ENCODE measurements around the gene IFNA14.

DNA sequence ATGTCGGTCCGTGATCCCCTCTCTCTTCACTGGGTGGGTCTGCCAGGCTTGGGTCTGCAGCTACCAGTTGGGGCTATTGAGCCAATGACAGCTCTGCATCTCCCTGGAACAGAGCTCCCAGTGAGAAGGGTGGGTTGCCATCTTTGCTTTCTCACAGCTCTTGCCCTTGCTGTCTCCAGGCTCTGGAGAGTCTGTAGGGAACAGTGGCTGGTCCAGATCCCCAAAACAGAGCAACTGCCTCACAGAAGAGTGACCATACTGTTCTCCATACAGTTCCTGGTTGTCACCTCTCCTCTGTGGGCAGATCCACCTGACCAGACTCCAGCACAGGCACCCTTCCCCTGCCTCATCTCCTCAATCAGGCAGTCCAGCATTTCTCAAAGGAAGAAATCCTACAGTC is 6.5 kb downstream of the IFNA14 start:
- TF ChIP-seq EZH2phosphoT487 (IDR thresholded peaks at IDR 0.05; ENCODE audit: low read length) (no peak), EZH2 (optimal IDR thresholded peaks at IDR 0.05; ENCODE audit: low read depth, low read length) (no peak)
- TF ChIP-seq, protein P1, sequence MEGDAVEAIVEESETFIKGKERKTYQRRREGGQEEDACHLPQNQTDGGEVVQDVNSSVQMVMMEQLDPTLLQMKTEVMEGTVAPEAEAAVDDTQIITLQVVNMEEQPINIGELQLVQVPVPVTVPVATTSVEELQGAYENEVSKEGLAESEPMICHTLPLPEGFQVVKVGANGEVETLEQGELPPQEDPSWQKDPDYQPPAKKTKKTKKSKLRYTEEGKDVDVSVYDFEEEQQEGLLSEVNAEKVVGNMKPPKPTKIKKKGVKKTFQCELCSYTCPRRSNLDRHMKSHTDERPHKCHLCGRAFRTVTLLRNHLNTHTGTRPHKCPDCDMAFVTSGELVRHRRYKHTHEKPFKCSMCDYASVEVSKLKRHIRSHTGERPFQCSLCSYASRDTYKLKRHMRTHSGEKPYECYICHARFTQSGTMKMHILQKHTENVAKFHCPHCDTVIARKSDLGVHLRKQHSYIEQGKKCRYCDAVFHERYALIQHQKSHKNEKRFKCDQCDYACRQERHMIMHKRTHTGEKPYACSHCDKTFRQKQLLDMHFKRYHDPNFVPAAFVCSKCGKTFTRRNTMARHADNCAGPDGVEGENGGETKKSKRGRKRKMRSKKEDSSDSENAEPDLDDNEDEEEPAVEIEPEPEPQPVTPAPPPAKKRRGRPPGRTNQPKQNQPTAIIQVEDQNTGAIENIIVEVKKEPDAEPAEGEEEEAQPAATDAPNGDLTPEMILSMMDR (IDR thresholded peaks at IDR 0.05; ENCODE audit: low read length), result no peak
